Fibroblast of mammary gland (primary cell): ENCODE results near the gene COX19.
A peak's percentile ranks its signal among the peaks of the same experiment; 100 is the strongest.

Experiments used
- DNase-seq: peaks from one replicate; pipeline ENCODE4 v3.0.0-alpha.2; 2010; ENCODE audit warnings: low read depth
- H3K4me3 ChIP-seq: 2 replicates; pipeline ENCODE4 v1.5.1; 2011; ENCODE audit warnings: low read depth, mild to moderate bottlenecking, low read length, moderate library complexity; ENCODE audit not compliant: control insufficient read depth
- TF ChIP-seq, protein P1 (sequence below): conservative IDR thresholded peaks from 2 replicates; pipeline ENCODE4 v1.5.1; 2011; ENCODE audit warnings: low read depth, low read length, inconsistent platforms; ENCODE audit not compliant: control insufficient read depth, insufficient read depth

COX19 gene

DNA sequence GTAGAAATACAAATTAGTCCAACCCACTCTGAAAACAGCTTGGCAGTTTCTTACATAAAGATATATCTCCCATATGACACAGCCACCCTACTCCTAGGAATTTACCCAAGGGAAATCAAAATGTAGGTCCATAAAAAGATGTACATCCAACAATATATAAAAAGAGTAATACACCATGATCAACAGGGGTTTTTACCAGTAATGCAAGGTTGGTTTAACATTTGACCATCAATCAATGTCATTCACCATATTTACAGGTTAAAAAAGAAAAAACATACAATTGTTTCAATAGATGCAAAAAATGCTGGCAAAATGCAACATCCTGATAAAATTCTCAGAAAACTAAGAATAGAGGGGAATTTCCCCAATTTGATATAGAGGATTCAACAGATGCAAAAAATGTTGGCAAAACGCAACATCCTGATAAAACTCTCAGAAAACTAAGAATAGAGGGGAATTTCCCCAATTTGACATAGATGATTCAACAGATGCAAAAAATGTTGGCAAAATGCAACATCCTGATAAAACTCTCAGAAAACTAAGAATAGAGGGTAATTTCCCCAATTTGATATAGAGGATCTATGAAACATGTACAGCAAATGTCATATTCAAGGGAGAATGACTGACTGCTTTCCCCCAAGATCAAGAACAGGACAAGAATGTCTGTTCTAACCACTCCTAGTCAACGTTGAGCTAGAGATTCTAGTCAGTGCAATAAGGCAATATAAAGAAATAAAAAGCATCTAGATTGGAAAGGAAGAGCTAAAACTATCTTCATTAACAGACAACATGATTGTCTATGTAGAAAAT, 34.5 kb downstream of the COX19 start:
- DNase-seq: no peak
- no peak overlapping the region for H3K4me3 ChIP-seq
- TF ChIP-seq, protein P1, sequence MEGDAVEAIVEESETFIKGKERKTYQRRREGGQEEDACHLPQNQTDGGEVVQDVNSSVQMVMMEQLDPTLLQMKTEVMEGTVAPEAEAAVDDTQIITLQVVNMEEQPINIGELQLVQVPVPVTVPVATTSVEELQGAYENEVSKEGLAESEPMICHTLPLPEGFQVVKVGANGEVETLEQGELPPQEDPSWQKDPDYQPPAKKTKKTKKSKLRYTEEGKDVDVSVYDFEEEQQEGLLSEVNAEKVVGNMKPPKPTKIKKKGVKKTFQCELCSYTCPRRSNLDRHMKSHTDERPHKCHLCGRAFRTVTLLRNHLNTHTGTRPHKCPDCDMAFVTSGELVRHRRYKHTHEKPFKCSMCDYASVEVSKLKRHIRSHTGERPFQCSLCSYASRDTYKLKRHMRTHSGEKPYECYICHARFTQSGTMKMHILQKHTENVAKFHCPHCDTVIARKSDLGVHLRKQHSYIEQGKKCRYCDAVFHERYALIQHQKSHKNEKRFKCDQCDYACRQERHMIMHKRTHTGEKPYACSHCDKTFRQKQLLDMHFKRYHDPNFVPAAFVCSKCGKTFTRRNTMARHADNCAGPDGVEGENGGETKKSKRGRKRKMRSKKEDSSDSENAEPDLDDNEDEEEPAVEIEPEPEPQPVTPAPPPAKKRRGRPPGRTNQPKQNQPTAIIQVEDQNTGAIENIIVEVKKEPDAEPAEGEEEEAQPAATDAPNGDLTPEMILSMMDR: no peak

DNA sequence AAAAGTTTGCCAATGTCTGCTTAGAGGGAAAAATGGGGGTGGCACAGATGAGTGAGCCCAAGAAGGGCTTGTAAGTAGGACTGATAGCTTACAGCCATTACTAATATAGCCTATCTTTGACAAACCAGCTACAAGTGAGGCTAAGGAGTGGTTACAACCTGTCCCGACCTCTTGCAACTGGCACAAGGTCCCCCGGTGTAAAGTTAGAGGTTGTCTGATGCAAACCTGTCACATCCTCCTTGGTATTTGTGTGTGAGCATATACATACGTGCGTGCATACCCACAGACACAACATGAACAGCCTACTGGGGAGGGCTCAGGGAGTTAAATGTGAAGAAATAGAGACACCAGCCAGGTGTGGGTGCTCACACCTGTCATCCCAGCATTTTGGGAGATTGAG, 35.5 kb downstream of the COX19 start:
- no peak overlapping the region for H3K4me3 ChIP-seq
- no peak for DNase-seq
- TF ChIP-seq, protein P1: no peak

DNA sequence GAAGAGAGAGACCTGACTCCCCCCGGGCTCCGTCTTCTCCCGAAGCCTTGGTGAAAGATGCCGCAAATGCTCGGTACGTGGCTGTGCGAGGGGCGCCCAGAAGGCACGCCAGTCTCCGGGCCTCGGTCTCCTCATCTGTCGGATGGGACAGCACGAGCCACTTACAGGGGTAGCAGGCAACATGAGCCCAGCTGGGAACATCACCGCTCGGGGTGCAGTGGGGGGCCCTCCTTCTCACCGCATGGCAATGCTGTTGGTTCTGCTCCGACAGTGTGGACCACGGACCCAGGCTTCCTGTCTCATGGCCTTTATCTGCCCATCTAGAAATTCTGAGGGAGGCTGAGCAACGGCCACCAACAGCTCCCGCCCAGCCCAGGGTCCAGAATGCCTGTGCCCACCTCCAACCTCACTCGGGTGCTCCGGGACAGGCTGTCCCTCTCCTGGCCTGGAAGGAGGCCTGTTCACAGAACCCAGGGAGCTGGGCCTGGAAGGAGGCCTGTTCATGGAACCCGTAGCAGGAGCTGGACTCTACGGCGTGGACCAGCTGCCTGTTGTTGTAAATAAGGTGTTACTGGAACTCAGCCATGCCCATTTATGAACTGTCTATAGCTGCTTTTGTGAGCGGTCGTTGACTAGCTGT, 36.7 kb downstream of the COX19 start:
- TF ChIP-seq, protein P1: no peak
- no peak for DNase-seq
- H3K4me3 ChIP-seq: no peak overlapping the region

DNA sequence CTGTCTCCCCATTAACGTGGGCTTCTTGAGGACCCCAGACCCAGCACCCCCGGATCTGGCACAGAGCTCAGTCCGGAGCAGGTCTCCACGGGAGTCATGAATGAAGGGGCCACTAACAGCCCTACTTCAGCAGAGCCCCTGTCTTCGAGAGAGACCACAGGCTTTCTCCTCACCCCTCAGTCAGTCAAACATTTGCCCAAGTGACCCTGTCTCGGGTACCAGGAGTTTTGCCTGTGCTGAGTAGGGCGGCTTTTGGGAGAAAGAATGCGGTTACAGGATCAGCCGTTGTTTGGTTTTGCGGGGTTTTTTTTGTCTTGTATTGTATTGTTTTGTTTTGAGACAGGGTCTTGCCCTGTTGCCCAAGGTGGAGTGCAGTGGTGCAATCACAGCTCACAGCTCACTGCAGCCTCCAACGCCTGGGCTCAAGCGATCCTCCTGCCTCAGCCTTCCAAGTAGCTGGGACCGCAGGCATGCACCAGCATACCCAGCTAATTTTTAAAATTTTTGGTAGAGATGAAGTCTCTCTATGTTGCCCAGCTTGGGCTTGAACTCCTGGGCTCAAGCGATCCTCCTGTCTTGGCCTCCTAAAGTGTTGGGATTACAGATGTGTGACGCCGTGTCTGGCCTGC, 37.4 kb downstream of the COX19 start:
- TF ChIP-seq, protein P1: no peak
- no peak overlapping the region for H3K4me3 ChIP-seq
- no peak for DNase-seq

DNA sequence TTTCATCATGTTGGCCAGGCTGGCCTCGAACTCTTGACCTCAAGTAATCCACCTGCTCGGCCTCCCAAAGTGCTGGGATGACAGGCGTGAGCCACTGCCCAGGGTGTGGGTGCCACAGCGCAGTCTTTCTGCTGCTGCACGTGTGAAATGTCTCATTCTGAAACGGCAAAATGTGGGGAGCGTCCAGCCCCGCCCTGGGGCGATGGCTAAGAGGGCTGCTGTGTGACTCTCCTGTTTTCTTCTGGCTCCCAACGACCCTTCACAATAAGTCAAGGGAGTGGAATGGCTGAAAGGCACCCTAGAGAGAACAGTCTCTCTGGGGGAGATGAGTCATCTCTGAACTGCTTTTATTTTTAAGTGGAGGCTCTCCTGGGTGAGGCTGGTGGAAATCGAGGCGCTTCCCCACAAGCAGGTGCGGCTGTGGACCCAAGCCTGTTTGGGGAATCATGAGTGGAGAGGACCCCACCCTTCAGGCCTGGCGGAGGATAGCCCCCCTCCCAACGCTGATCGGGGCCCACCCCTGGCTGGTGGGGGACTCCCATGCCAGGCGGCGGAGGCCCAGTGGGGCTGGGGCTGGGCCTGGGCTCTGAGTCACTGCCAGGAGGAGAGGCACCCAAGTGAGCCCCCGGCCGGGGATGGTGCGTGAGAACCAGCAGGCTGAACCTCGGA, 38.8 kb downstream of the COX19 start:
- H3K4me3 ChIP-seq: no peak overlapping the region
- TF ChIP-seq, protein P1: no peak
- peak; percentile 36 for DNase-seq

DNA sequence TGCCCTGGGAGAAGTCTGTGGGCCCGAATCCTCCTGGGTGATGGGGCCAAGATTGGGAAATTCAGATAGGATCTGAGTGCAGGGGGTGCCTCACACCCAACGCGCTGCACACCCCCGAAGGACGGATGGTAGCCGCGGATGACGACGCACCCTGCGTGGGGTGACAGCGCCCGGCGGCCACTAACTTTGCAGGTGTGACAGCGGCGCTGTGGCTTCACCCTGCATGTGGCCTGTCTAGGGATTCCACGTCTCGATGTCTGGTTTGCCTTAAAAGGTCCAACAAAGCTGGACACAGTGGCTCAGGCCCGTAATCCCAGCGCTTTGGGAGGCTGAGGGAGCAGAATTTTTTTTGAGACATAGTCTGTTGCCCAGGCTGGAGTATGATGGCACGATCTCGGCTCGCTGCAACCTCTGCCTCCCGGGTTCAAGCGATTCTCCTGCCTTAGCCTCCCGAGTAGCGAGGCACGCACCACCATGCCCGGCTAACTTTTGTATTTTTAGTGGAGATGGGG, 39.4 kb downstream of the COX19 start:
- H3K4me3 ChIP-seq: no peak overlapping the region
- TF ChIP-seq, protein P1: no peak
- DNase-seq: no peak
